Measurements from ENCODE around the gene PTTG1IP.

Gene PTTG1IP

DNA sequence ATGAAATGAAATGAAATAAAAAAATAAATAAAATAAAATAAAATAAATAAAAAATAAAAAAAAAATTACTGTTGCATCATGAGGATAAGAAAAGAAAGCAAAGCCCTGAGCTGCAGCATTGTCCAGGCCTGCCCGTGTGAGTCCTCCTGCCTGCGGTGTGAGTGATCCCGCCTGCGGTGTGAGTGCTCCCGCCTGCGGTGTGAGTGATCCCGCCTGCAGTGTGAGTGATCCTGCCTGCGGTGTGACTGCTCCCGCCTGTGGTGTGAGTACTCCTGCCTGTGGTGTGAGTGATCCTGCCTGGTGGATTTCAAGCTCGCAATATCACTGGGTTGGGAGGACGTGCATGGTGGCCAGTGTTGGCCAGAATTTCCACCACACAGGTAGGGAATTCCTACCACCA is 22.4 kb upstream of the PTTG1IP start:
- no peak for DNase-seq (ENCODE audit: low spot score)

DNA sequence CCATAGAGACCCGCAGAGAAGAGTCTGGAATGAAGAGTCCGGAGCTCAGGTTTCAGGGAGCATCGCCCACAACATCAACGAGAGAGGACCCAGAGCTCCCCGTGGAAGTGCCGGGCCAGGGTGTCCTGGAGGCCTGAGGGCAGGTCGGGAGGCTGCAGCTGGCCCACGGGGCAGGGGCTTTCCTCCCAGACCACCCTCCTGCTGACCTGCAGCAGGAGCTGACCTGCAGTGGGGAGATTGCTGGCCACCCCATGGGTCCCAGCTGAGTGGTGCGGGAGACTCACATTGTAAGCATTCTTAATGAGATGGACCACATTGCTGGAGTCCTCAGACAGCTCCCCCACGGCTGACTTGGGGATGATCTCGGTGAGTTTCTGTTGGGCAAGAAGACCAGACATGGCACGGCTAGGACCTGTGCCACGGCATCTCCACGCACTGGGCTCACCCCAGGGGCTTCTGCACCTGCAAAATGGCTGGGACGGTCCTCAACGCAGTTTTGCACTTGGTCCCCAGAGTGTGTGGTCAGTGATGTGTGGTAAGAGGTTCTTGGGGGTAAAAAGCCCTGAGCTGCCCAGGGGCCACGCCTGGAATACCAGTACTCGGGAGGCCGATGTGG is 21.3 kb upstream of the PTTG1IP start:
- DNase-seq (ENCODE audit: low spot score), result no peak

DNA sequence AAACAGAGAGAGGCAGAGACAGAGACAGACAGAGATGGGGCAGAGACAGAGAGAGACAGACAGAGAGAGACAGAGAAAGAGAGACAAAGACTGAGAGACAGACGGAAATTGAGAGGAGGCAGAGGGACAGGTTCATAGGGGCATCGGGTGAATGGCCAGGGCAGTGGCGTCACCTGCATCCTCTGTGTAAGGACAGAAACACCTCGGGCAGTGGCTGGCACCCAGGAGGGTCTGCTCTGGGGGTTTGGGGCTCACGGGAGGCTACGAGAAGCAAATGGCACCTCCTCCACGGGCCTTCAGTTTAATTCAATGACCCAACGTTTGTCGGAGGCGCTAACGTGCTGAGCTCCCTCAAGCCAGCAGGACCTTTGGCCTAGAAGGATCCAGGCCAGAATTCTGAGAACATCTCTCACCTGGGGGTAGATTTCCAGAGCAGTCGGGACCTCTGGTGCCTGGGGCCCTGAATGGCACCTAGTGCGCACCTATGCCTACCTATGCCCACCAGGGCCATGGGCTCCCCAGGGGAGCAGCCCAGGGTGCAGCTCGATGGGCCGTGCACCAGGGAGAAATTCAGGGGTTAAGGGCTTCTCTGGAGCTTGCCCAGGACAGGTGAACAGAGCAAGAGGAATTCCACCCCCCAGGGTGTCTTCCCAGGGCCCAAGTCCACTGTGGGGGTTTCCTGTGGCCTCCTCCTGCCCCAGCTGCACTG is 20.6 kb upstream of the PTTG1IP start:
- DNase-seq (ENCODE audit: low spot score), result no peak

DNA sequence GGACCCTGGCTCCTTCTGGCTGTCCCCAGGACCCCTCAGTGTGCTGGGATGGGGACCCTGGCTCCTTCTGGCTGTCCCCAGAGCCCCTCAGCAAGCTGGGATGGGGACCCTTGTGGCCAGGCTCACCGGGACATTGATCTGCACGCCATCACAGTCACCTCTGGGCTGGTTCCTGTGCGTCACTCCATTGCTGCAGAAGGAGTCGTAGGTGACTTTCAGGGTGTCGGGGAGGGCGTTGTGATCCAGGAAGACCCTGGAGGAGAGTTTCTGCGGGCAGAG is 19.7 kb upstream of the PTTG1IP start:
- no peak for DNase-seq (ENCODE audit: low spot score)

DNA sequence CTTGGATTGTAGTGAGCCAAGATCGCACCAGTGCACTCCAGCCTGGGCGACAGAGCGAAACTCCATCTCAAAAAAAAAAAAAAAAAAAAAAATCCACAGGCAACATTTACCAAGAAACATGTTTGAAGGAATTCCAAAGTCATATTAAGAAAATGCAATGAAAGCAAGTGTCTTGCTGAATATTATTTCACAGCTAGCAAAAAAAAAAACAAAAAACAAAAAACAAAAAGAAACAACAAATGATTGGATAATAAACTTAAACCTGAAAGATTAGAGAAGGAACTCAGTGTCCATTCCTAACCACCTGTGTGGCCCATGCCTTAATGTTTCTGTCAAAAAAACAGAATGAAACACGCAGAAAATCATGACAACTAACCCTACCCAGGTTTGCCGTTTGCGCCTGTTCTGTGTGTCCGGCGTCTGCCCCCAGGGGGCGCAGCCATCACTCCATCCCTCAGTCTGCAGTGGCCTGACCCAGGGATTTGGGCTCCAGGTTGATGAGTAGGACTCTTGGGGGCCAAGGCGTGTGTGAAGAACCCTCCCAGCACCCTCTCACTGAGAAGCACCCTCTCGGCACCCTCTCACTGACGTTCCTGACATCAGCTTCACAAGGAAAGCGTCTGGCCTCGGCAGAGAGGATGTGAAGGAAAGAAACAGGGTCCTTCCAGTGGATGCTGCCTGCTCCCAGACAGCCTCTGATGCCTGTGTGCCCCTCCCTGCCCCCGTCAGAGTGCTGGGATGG is 19.2 kb upstream of the PTTG1IP start:
- DNase-seq (ENCODE audit: low spot score), result peak; percentile 91

DNA sequence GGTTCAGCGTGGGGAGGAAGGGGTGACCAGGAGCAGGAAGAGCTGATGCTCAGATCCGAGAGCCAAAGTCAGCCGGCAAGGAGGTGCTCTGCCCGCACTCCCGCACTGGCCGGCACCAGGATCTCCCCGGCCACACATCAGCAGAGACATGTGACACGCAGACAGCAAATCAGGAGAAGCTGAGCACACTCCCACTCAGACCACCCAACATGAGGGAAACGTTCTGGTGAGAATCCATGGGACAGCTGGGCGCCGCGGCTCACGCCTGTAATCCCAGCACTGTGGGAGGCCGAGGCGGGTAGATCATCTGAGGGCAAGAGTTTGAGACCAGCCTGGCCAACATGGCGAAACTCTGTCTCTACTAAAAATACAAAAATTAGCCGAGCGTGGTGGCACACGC is 18.6 kb upstream of the PTTG1IP start:
- DNase-seq (ENCODE audit: low spot score), result no peak

DNA sequence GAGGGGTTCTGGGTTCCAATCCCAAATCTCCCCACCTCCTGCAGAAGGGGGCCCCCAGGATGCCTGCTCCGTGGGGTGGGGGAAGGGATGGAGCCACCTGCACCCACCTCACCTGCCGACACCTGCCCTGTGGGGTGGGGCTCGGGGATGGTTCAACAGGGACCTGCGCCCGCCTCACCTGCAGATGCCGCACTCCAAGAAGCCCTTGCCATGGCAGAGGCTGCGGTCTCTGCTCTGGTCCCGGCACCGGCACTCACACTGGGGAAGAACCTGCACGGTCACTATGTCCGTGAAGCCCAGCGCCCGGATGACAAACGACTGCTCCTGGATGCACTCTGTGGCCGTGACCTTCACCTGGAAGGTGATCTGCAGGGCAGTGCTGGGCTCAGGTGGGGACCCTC is 18.1 kb upstream of the PTTG1IP start:
- no peak for DNase-seq (ENCODE audit: low spot score)

DNA sequence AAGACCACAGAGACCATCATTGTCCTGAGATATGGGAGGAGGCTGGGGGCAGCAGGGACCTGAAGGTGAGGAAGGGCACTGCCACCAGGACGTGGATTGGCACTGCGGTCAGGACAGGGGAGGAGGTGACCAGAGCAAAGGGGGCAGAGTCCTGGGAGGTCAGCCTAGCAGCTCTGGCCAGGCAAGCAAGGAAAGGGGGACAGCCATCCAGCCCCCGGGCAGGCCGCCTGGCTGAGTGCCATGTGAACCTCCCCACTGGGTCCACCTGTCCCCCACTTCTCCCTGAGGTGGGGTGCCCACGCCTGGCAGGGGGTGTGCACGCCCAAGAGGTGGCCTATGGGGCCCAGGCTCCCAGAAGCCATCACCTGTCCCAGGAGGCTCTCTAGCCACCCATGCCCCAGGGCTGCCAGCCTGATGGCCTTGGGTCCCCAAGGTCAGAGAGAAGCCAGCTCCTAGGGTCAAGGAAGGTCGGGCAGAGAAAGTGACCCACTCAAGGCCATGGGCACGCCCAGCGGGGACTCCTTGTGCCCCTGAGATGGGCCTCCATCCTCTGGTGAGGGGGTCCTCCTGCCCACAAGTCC is 17.6 kb upstream of the PTTG1IP start:
- DNase-seq (ENCODE audit: low spot score), result no peak

DNA sequence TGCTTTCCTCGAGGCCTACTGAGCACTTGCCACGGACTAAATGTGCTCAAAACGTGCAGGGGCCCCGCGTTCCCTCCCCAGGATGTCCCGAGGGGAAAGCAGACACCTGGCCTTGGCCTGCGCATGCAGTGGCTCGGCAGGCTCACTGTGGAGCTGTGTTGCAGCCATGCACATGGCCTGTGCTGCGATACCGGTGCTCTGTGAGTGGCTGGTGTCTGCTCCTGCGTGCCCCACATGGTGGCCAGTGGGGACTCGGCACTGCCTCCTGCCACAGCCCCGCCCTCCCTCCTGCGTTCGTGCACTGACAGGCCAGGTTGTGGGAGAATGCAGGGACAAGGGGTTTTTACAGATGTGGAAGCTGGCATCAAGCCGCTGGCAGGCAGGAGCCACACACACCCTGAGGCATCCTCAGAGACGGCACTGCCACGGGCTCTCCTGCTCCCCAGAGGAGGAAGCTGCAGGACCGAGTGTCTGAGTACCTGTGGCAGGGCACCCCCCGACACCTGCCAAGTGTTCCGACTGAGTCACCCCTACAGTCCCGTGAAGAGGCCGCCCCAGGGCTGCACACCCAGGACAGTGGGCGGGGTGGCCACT is 16.9 kb upstream of the PTTG1IP start:
- no peak for DNase-seq (ENCODE audit: low spot score)

DNA sequence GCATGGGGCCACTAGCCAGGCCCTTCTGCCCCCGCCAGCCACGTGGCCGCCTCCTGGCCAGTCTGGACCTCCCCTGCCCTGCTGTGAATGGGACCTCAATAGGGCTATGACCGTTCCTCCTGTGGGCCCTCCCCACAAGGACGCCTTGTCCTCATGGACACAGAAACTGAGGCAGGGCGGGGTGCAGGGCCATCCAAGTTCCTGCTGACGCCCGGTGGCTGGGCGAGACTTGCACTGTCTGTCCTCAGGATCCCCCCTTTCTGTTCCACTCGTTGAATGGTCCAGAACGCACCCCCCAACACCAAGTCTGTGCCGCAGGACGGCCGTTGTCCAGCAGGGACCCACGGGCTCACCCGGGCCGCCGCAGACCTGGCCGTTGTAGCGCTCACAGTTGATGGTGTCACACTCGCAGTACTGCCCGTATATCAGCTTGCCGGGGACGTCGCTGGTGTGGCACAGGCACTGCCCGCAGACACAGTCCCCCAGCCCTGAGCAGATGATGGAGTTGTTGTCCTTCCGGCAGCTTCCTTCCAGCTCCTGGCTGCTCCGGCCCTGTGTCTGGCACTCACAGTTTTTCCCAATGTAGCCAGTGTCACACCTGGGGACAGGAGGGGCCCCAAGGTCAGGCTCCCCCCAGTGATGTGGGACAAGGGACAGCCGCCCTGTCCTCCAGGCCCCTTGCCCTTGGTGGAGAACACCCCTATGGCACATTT is 16.3 kb upstream of the PTTG1IP start:
- no peak for DNase-seq (ENCODE audit: low spot score)

DNA sequence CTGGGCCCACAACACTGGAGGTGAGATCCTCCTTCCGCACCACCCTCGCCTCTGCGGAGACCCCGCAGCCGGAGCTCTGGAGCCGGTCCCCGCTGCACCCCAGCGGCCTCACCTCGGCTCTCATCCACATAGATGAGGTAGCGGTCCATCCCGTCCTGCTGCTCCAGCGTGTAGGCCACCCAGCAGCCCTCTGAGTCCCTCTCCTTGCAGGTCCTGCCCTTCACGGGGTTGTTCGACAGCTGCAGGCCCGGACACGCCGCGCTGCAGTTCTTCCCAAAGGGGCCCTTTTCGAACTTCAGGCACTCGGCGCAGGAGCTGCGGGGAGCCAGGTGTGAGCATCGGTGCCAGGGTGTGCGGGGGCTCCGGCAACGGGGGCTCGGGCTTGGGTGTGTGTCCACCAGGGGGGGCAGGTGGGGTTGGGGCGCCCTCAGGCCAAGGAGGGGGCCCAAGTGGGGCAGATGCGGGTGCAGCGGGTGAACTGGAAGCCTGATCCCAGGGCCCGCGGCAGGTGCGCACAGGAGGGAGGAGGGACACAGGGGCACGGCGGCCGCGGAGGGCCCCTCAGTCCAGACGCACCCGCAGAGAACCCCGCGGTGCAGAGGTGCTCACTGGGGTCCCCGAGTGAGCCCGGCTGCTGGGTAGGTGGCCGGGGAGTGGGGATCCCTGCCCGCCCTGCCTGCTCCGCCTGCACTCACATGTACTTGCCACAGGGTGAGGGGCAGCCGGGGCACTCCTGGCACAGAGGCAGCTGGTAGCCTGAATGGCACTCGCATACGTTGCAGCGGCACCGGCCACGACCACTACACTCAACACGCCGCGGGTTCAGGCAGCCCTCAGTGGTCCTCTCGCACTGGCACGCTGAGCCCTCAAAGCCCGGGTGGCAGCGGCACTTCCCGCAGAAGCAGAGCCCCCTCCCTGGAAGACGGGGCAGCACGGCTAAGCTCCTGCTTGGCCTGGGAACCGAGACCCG is 15.4 kb upstream of the PTTG1IP start:
- no peak for DNase-seq (ENCODE audit: low spot score)

DNA sequence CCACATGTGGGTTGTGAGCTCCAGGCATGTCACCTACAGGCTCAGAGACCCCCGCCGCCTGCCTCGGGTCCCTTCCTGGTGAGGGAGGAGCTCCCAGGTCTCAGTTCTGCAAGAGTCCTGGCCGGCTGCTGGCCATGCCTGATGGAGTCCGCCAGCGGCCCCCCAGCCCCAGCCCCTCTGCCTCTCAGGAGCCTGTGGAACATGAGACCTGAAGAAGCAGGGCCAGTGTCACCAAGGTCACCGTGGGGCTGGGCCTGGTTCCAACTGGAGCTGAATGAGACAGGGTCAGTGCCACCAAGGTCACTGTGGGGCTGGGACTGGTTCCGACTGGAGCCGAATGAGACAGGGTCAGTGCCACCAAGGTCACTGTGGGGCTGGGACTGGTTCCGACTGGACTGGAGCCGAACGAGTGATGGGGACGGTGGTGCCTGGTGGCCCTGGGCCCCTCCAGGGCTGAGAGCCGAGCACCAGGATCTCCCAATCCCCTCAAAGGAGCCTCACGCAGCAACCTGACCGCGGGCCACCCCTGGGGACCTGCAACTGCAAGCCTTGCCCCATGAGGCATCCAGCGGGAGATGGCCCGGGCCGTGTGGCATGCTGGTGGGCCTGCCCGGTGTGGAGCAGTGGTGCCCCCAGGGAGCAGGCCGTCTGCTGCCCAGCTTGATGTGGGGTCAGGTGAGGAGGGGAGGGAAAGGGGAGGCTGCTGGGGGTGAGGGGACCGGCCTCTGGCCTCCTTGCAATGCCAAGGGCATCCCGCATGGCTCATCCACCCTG is 14.5 kb upstream of the PTTG1IP start:
- DNase-seq (ENCODE audit: low spot score), result no peak

DNA sequence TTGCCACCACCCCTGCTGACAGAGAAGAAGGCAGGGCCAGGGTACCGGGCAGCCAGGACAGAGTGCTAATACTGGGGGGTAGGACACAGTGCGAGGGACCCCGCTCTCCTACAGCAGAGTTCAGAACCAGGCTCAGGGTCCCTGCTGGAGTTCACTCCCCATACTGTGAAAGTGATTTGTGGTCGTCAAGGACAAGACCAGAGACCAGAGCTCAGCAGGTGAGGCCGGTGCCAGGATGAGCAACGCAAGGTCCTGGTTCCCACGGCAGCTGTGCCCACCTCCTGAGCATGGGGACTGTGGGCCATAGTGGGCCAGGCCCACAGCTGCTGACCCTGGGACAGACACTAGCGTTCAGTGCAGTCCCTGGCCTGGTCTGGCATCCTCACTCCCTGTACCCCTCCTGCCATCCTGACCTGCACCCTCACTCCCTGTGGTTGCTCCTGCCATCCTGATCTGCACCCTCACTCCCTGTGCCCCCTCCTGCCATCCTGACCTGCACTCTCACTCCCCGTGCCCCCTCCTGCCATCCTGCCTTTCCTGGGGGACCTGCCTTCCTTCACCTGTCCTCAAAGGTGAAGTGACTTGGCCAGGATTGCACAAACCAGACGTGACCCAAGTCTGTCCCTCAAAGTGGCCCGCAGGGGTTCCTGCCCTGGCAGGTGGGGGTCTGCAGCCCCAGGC is 13.8 kb upstream of the PTTG1IP start:
- DNase-seq (ENCODE audit: low spot score), result no peak

DNA sequence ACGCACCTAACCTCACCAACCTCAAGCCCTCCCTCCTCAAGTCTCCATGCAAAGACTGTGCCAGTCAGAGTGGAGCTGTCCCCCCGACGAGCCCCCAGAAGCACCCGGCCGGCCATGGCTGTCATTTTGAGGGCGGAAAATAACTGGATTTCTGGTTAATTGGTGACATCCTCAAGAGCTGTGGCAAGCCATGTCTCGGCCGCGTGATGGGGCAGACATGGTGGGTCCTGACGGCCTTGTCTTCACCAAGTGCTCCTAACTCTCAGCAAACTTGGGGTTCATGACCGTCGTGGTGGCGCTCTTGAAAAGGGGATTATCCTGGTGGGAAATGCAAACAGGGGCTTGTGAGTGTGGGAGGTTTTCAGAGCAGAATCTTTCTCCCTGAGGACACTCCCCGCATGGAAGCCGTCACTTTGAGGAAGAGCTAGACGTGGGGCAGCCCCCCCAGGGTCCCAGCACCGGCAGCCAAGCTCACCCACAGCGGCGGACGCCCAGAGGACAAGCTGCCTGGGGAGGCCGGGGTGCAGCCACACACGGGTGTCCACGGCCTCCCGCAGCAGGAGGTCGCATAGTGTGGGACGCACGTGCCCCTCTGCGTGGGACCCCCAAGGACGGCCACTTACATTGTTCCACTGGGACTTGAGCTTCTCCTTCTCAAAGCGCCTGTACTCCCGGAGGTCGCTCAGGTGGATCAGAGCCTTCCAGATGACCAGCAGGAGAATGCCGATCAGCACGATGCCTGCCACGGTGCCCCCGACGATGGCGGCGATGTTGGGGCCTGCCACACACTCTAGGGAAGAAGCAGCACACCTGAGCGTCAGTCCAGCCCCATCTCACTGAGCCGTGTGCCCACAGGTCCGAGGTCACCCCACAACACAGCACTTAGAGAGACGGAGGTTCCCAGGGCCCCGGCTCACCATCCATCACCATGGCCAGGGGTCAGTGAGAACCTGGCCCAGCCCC is 12.9 kb upstream of the PTTG1IP start:
- no peak for DNase-seq (ENCODE audit: low spot score)

DNA sequence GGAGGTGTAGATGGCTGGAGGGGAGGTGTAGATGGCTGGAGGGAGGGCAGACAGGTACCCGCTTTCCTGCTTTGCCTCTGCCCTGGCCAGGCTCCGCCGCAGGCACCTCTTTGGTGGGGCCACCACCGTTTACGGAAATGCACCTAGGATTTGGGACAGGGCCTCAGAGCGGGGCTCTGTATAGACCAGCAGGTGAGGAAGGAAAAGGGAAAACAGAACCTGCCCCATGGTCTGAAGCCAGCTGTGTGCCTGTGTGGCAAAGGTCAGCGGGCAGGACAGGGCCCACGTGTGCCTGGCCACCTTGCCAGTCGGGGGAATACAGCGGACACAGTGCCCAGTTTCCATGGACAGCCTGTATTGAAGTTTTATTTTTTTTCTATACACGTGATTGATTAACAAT is 12.1 kb upstream of the PTTG1IP start:
- no peak for DNase-seq (ENCODE audit: low spot score)

DNA sequence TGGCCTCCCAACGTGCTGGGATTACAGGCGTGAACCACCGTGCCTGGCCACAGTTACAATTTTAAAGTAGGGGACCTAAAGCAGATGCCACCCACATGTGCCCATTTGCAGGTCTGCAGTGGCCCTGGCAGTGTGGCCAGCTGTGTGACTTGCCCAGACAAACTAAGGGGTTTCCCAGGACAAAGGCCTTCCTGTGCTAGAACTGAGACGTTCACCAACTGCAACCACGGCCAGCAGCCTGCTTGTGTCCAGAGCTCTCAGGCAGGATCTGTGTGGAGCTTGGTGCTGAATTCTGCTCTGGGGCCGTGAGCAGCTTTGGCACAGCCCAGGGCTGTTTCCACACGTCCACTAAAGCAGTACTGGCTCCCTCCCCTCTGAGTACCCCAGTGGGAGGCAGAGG is 10.6 kb upstream of the PTTG1IP start:
- DNase-seq (ENCODE audit: low spot score), result no peak

DNA sequence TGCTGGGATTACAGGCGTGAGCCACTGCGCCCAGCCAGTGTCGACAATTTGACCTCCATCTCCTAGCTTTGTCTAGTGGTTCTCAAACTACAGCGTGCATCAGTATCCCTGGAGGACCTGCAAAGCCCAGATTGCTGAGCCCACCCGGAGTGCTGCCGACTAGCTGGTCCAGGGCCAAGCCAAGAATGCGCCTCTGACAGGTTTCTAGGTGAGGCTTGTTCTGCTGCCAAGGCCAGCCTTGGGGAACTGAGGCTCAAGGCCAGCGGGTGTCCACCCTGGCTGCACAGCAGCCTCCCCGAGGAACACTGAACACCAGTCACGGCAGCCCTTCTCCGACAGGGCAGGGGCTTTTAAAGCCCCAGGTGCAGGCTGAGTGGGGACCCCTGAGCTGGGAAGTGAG is 9.8 kb upstream of the PTTG1IP start:
- no peak for DNase-seq (ENCODE audit: low spot score)

DNA sequence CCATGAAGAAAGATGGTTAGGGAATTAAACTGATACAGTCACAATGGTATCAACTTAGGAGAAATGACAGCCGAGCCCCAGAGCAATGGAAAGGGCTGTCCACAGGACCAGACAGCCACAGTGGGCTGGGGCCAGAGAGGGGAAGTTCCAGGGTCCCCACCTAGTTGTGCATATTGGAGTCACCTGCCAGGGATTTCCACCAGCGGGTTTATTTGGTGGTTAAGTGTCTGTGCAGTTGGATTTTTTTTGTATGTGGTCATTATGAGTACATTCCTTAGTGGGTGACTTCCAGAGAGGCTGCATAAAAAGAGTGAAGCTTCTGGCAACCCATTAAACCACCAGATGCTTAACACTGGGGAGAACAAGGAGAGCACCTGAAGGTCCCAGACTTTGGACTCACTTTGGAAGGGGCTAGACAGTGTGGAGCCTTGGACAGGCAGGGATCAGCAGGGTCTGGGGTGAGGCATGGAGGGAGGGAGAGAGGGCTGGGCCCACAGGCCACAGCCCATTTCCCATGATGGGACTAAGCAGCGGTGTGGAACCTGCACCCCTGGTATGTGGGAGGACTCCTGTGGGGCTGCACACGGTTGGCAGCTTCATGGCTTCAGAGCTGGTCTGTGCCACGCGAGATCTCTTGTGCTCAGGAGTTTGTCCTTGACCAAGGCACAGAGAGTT is 7.8 kb upstream of the PTTG1IP start:
- no peak for DNase-seq (ENCODE audit: low spot score)

Data from HuH-7 (cell line).